Urothelium cell line (cell line): ENCODE data around the gene SLC10A1.
"Not testable (repeated sequence)": the region's sequence is repeated elsewhere in the genome, so short reads cannot be mapped to it uniquely, and the experiment has no call there.

Experiments used
- DNase-seq: peaks from one replicate; pipeline ENCODE4 v3.0.0; 2011; ENCODE audit warnings: low spot score, mixed read lengths
- FAIRE-seq: peaks from 2 replicates; lab custom pipeline; 2011; peaks lifted over from hg19 to GRCh38; lab: Jason Lieb, UNC

The SLC10A1 gene

DNA sequence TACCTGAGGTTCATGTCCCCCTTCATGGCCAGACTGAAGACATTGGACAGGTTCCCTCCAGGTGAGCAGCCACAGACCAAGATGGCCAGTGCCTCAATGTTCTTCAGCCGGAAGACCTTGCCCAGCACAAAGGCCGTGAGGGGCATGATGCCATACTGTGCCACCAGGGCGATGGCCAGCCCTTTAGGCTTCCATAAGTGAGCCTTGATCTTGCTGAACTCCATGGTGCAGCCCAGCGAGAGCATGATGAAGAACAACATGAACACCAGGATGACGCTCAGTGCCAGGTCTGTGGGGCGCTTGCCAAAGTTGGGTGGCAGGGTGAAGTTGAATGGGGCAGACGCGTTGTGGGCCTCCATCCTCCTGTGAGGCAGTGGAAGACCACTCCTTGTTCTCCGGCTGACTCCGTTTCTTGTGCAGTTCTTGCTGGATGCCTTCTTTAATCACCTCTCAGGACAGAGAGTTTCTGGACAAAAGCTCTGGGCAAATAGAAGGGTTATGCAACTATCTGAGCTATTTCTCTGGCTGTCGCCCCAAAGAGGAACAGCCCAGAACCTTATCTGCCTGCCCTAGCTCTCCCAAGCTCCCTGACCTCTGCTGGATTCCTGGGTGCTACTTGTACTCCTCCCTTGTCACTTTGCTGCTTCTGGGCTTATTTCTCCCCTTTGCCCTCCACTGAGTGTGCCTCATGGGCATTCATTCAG, at the start of gene SLC10A1:
TSS of gene SLC10A1 (minus strand) at position 445 of the 704 bp plus-strand sequence. CDS start at position 359, 86 bp downstream.
- no peak for DNase-seq
- FAIRE-seq = peak; percentile 85

GRCh38 chr14:69845787-69846186, 48.7 kb upstream of the SLC10A1 start:
- FAIRE-seq (no peak), DNase-seq (peak; percentile 60)

GRCh38 chr14:69845050-69845581, 48.1 kb upstream of the SLC10A1 start:
- FAIRE-seq (no peak), DNase-seq (no peak)

- no peak for DNase-seq
- no peak for FAIRE-seq
These were observed 47.1 kb upstream of the SLC10A1 start for GRCh38 chr14:69844171-69844570.

DNA sequence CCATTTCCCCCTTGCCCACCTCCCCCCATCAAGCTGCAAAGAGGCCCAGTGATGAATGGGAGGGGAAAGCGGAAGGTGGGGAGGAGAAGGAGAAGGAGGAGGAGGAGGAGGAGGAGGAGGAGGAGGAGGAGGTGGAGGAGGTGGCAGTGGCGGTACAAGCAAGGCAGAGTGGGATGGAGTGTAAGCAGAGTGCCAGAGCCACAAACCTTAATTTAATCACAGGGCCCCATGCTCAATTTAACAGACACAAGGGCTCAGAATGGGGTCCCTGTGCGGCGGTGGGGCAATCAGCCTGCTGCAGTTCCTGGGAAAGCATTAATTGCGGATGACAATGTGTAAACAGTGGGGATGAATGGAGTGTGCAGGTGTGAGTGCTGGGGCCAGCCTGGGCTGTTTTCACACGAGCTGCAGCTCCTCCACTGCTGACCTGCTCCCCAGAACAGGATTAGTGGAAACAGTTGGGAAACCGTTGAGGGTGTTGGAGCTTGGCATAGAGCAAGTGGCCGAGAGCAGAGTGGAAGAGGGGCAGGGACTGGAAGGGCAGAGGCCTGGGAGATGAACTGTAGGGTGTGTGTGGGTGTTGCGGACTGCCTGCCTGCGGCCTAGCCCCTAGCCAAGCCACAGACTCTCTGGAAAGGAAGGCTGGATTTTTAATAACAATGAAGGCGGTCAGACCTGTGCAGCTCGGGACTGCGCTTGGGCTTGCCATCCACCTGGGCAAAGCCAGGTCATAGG, 45.8 kb upstream of the SLC10A1 start:
- FAIRE-seq = peak; percentile 50
- no peak for DNase-seq

GRCh38 chr14:69841656-69842055, 44.6 kb upstream of the SLC10A1 start:
- DNase-seq (no peak), FAIRE-seq (no peak)

DNA sequence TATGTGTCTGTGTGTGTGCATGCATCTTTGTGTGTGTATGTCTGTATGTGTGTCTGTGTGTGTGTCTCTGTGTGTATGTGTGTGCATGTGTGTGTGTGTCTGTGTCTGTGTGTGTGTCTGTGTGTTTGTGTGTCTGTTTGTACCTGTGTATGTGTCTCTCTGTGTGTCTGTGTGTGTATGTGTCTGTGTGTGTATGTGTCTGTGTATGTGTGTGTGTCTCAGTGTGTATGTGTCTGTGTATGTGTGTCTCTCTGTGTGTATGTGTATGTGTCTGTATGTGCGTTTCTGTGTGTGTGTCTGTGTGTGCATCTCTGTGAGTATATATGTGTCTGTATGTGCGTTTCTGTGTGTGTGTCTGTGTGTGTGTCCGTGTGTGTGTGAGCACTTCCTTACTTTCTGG, 42.6 kb upstream of the SLC10A1 start:
- DNase-seq = no peak
- FAIRE-seq = peak; percentile 100

GRCh38 chr14:69838881-69839416, 41.9 kb upstream of the SLC10A1 start:
- no peak for FAIRE-seq
- no peak for DNase-seq

DNA sequence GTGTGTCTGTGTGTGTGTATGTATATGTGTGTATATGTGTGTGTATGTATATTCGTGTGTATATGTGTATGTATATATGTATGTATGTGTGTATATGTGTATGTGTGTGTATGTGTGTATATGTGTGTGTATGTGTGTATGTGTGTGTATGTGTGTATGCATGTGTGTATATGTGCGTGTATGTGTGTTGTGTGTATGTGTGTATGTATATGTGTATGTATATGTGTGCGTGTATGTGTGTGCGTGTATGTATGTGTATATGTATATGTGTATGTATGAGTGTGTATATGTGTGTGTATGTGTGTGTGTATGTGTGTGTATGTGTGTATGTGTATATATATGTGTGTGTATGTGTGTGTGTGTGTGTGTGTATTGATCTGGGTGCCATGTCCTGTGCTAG, 31.8 kb upstream of the SLC10A1 start:
- FAIRE-seq (peak; percentile 100), DNase-seq (no peak)

GRCh38 chr14:69828354-69828753, 31.3 kb upstream of the SLC10A1 start:
- FAIRE-seq = peak; percentile 32
- DNase-seq = no peak

- DNase-seq (no peak), FAIRE-seq (peak; percentile 30)
These were observed 30.5 kb upstream of the SLC10A1 start for GRCh38 chr14:69827560-69827959.

- DNase-seq (no peak), FAIRE-seq (no peak)
These were observed 25.4 kb upstream of the SLC10A1 start for GRCh38 chr14:69822456-69822855.

- FAIRE-seq (no peak), DNase-seq (no peak)
These were observed 23.9 kb upstream of the SLC10A1 start for GRCh38 chr14:69820991-69821390.

DNA sequence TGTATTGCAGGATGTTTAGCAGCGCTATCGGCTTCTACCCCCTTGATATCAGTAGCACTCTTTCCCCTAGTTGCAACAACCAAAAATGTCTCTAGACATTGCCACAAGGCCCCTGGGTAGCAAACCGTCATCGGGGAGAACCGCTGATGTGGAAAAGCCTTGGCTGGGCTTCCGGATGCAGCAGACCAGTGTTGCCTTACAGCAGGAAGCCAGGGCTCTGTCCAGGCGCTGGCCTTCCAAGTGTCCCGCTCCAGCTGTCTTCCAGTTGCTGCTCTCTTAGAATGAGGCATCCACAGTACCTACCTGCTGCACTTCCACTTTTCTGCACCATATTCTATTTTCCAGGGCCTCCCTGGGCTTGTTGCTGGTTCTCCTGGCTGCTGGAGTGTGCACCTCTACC, 22.6 kb upstream of the SLC10A1 start:
- DNase-seq (no peak), FAIRE-seq (no peak)

- DNase-seq = peak; percentile 93
- peak; percentile 97 for FAIRE-seq
These were observed 21.7 kb upstream of the SLC10A1 start for GRCh38 chr14:69818758-69819191.

GRCh38 chr14:69816216-69816615, 19.2 kb upstream of the SLC10A1 start:
- DNase-seq (no peak), FAIRE-seq (no peak)

- FAIRE-seq = no peak
- no peak for DNase-seq
These were observed 18.5 kb upstream of the SLC10A1 start for GRCh38 chr14:69815556-69815955.

DNA sequence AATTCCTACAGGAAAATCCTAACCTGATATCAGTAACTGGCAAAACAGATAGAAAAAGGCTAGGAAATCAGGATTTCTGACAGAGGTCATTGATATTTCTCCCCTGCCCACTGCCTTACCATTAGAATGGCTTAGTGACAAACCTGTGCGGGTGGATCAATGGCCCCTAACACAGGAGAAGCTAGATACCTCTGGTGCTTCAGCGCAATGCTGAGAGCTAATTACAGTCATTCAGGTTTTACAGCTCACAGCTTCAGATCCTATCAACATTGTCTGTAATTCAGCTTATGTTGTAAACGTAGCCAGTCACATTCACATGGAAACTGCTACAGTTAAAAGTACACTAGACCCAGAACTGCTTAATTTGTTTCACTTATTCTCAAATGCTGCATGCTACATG, 17.4 kb upstream of the SLC10A1 start:
- DNase-seq = no peak
- no peak for FAIRE-seq

- FAIRE-seq, DNase-seq: not testable (repeated sequence)
These were observed 16.3 kb upstream of the SLC10A1 start for GRCh38 chr14:69813346-69813745.

DNA sequence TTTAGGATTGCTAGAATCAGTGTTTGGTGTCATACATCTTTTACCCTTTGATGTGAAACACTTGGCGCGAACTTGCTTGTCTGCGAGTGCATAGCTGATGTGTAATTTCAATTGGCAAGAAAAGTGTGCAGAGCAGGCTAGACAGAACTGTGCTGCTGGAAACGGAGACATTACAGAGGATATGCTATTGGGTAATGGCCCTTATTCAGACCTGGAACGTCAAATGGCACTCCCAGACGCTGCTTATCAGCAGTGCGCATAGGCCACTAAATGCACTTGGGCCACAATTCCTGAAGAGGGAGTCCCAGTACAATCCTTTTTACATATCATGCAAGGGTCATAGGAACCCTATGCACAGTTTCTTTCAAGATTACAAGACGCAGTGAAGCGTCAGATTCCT, 15.7 kb upstream of the SLC10A1 start:
- DNase-seq = peak; percentile 50
- FAIRE-seq = no peak

GRCh38 chr14:69811868-69812252, 14.8 kb upstream of the SLC10A1 start:
- FAIRE-seq = no peak

More at GRCh38 chr14:69811868-69812252, 14.8 kb upstream of the SLC10A1 start:
- DNase-seq = no peak
